ENCODE results near the gene PPP1CB. TPM values are rescaled to one million over a fixed set of nuclear protein-coding genes. Genes with fewer than 3 reads are reported as not detected.

Gene PPP1CB
- total and polyA plus RNA-seq, 4 donors: 26.2 to 75.4 (median 49.3) TPM

GRCh38 chr2:28751956-28752630 lies 463 bp downstream of the PPP1CB start:
- peak overlapping the region; percentile 91 to 96 for H3K9ac ChIP-seq (ENCODE audit: low read depth in 1 of 2, low read length in 2 of 2)
- peak overlapping the region; percentile 100 for H3K27ac ChIP-seq (ENCODE audit: low read depth in 1 of 2, low read length in 2 of 2)
- no peaks in the 10 kb centered on the region for H3K36me3 ChIP-seq (ENCODE audit: control insufficient read depth in 4 of 4, insufficient read depth in 3 of 4, low read depth in 1 of 4, low read length in 3 of 4)
- H3K9me3 ChIP-seq (ENCODE audit: control insufficient read depth in 4 of 4, low read length in 3 of 4): no peaks in the 10 kb centered on the region
- no peaks in the 10 kb centered on the region for H3K27me3 ChIP-seq (ENCODE audit: control insufficient read depth in 4 of 4, insufficient read depth in 4 of 4, low read length in 3 of 4)
- DNase-seq (ENCODE audit: low spot score): peak; percentile 56
- peak overlapping the region; percentile 88 to 97 (median 96) for H3K4me3 ChIP-seq (ENCODE audit: low read depth in 1 of 3, low read length in 3 of 3)
- H3K4me1 ChIP-seq (ENCODE audit: control insufficient read depth in 4 of 4, insufficient read depth in 4 of 4, low read length in 3 of 4): peaks cover 6 to 24% (median 16%) of the 10 kb centered on the region in 4 donors
- TF ChIP-seq YY1 (IDR thresholded peaks at IDR 0.05) (peak; percentile 85), FOXA2 (IDR thresholded peaks at IDR 0.05) (no peak)
- under 1% methylated on average over 78 of the region's 78 CpGs for WGBS

GRCh38 chr2:28752631-28753376 lies 1.2 kb downstream of the PPP1CB start:
- TF ChIP-seq ZBTB33 (IDR thresholded peaks at IDR 0.05) (no peak), REST (IDR thresholded peaks at IDR 0.05) (no peak), SP1 (IDR thresholded peaks at IDR 0.05) (no peak), MAX (IDR thresholded peaks at IDR 0.05) (no peak), RXRA (IDR thresholded peaks at IDR 0.05) (no peak), TAF1 (conservative IDR thresholded peaks at IDR 0.05) (no peak), HNF4A (conservative IDR thresholded peaks at IDR 0.05) (no peak), YY1 (IDR thresholded peaks at IDR 0.05) (no peak), JUND (IDR thresholded peaks at IDR 0.05) (no peak), ATF3 (IDR thresholded peaks at IDR 0.05) (no peak), HNF4G (IDR thresholded peaks at IDR 0.05) (no peak), GABPA (IDR thresholded peaks at IDR 0.05 in 1 of 2, conservative IDR thresholded peaks at IDR 0.05 in 1 of 2) (no peak)
- Histone ChIP-seq H3K9ac (ENCODE audit: low read depth in 1 of 2, low read length in 2 of 2) (peak overlapping the region; percentile 91 to 96), H3K36me3 (ENCODE audit: control insufficient read depth in 4 of 4, insufficient read depth in 3 of 4, low read depth in 1 of 4, low read length in 3 of 4) (no peaks in the 10 kb centered on the region), H3K27ac (ENCODE audit: low read depth in 1 of 2, low read length in 2 of 2) (peak overlapping the region; percentile 100), H3K4me3 (ENCODE audit: low read depth in 1 of 3, low read length in 3 of 3) (peak overlapping the region; percentile 88 to 97 (median 96)), H3K4me1 (ENCODE audit: control insufficient read depth in 4 of 4, insufficient read depth in 4 of 4, low read length in 3 of 4) (peaks cover 6 to 24% (median 16%) of the 10 kb centered on the region in 4 donors), H3K27me3 (ENCODE audit: control insufficient read depth in 4 of 4, insufficient read depth in 4 of 4, low read length in 3 of 4) (no peaks in the 10 kb centered on the region), H3K9me3 (ENCODE audit: control insufficient read depth in 4 of 4, low read length in 3 of 4) (no peaks in the 10 kb centered on the region)
- DNase-seq (ENCODE audit: low spot score): no peak
- under 1% methylated on average over 14 of the region's 14 CpGs for WGBS
